ENCODE measurements around the gene TMEM245.

TMEM245 gene

DNA sequence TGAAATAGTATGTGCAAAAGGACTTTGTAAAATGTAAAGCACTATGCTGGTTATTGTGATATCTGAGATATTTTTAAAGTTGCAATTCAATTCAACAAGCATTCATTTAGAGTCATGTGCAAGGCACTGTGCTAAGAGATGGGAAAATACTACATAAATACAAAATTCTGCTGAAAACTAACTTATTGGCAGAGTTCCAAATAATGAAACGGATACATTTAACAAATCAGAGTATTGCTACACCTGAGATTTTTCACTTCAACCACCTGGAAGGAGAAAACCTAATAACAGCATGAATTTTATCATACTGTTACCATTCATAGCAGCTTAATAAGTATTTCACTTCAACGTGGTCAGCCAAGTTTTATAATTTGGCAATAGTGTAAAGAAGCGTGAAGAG is 100.3 kb downstream of the TMEM245 start:
- TF ChIP-seq, protein P1, sequence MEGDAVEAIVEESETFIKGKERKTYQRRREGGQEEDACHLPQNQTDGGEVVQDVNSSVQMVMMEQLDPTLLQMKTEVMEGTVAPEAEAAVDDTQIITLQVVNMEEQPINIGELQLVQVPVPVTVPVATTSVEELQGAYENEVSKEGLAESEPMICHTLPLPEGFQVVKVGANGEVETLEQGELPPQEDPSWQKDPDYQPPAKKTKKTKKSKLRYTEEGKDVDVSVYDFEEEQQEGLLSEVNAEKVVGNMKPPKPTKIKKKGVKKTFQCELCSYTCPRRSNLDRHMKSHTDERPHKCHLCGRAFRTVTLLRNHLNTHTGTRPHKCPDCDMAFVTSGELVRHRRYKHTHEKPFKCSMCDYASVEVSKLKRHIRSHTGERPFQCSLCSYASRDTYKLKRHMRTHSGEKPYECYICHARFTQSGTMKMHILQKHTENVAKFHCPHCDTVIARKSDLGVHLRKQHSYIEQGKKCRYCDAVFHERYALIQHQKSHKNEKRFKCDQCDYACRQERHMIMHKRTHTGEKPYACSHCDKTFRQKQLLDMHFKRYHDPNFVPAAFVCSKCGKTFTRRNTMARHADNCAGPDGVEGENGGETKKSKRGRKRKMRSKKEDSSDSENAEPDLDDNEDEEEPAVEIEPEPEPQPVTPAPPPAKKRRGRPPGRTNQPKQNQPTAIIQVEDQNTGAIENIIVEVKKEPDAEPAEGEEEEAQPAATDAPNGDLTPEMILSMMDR (IDR thresholded peaks at IDR 0.05) = no peak
- H3K27ac ChIP-seq = no peak overlapping the region
- DNase-seq (ENCODE audit: low spot score) = no peak
- no peak overlapping the region for H3K4me3 ChIP-seq

- no peak overlapping the region for H3K27ac ChIP-seq
- no peak for DNase-seq (ENCODE audit: low spot score)
- H3K4me3 ChIP-seq = no peak overlapping the region
- TF ChIP-seq, protein P1 (IDR thresholded peaks at IDR 0.05) = no peak
Observed at GRCh38 chr9:109017493-109017892, 102.3 kb downstream of the TMEM245 start.

DNA sequence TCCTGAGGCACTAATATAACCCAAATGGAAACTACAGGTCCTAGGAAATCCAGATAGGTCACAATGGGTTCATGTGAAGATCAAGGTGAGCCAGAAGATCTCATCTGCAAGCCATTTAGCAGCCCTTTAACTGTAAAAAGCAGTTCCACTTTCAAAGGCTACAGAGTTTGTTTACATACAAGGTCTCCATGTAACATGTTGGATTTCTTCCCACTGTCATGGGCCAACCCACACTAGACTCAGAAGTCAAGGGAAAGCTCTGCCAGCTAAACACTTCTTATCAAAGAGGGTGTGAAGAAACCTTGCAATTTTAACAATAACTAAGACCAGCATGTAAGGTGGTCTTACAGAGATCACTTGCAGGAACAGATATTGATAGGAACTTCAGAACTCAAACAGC is 102.7 kb downstream of the TMEM245 start:
- no peak overlapping the region for H3K27ac ChIP-seq
- TF ChIP-seq, protein P1 (IDR thresholded peaks at IDR 0.05) = no peak
- DNase-seq (ENCODE audit: low spot score) = no peak
- H3K4me3 ChIP-seq = no peak overlapping the region

GRCh38 chr9:109016132-109016531 is 103.6 kb downstream of the TMEM245 start:
- TF ChIP-seq, protein P1 (IDR thresholded peaks at IDR 0.05) = no peak
- DNase-seq (ENCODE audit: low spot score) = no peak
- Histone ChIP-seq H3K4me3 (no peak overlapping the region), H3K27ac (no peak overlapping the region)

GRCh38 chr9:109014608-109015280 is 105.0 kb downstream of the TMEM245 start:
- TF ChIP-seq, protein P1 (IDR thresholded peaks at IDR 0.05) = no peak
- H3K4me3 ChIP-seq = no peak overlapping the region
- peak overlapping the region; percentile 88 to 97 for H3K27ac ChIP-seq
- DNase-seq (ENCODE audit: low spot score) = no peak

DNA sequence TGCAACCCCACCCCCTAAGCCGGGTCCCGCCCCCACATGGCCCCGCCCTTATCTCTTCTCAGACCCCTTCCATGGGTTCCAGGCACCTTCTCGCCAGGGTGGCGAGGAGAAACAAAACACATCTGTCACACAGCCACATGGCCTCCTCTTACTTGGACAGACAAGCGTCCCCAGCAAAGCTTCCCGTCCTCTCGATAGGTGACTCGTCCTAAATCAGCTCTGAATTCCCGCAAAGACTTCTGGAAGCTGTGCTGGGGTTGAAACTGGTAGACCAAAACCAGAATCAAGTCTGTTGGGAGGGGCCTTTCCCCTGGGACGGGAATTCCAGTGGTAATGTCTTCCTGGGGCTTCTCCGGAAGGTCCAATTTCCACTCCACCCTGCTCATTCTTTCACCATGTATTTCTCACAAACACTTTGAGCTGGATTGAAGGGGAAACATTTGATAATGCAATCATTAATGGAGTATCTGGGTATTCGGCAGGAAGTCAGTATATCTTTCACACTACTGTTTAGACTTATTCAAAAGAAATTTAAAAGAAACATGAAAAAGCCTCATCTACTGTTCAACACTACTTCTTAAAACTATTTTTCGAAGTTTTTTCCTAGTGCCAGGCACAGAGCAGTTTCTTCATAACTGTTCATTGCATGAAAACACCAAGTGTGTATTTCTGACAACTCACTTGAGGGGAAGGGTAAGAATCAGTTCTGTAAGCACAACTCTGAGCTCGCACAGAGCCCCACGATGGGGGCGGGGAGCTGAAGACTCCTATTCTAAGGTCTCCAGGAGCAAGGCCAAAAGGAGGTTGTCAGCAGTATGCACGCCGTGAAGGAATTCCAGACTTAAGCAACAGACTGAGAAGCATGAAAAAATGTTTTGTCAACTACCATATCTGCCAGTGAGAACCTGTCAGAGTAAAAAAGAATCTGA is 105.8 kb downstream of the TMEM245 start:
- peak; percentile 74 for DNase-seq (ENCODE audit: low spot score)
- TF ChIP-seq, protein P1 (IDR thresholded peaks at IDR 0.05) = no peak

More for the DNA sequence above, 105.8 kb downstream of the TMEM245 start:
- Histone ChIP-seq H3K4me3 (peak overlapping the region; percentile 96), H3K27ac (peak overlapping the region; percentile 88 to 97)
